HUDEP-2 (cell line): ENCODE measurements around the gene TMEM108.

Source experiments
- DNase-seq, 76 experiments: peaks; one replicate each; lab custom pipeline; 2025; ENCODE audit not compliant: unreplicated experiment in 76 of 76; lab: John Stamatoyannopoulos, UW

The TMEM108 gene

DNA sequence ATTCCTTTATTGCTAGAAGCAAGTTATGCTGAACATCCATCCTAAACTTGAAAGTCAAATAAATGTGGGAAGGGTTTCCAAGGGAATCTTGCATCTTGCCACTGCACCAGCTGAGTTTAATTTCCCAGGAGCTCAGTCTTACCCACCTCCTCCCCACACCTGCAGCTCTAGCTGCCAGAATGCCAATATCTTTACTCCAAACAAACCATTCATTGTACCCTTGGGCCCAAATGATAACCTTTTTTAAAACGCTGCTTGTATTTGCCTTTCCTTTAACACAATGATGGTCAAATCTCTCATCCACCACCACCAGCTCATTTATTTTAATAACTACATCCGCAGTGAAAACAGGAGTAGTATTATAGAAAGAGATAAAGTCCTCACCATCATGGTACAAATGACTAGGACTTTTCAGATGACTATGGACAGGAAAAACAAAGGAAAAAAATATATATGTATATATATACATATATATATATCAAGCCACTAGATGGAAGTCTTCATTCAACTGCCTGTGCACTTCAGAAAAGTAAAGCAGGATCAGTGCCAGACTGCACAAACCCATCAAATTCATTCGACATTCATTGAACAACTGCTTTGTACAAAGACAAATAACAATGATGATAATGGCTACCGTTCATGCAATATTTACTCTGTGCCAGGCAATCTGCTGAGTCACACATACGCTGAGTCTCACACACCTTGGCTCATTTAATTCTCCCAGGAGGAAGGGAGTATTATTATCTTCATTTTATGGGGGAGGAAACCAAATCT lies 405.6 kb downstream of the TMEM108 start:
- no peak for DNase-seq

DNA sequence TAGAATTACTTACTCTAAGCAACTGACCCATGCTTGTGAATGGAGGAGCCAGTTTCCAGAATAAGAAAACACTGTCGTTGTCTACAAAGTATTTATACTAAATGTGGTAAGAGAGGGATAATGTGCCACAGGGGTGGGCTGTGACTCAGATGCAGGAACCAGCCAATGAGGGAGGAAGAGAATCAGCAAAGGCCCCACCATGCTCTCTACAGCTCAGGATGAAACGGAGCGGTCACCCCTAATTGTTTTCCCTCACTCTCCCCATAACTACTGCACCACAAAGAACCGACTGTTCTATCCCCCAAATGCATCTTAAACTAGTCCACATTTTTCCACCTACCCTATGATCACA lies 406.2 kb downstream of the TMEM108 start:
- no peak for DNase-seq

DNA sequence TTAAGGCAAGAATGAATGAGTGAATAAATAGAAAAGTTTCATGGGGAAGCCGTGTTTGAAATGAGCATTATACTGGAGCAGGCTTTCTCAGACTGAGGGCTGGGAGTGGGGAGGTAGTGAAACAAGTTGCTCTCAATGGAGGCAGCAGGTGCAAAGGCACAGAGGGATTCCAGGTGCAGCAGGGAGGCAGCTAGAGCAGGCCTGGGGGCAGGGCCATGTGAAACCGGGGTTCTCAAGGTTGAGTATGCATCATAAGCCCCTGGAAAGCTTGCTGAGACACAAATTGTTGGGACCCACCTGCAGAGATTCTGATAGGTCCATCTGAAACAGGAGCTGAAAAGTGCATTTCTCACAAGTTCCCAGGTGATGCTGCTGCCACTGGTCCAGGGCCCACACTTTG lies 406.9 kb downstream of the TMEM108 start:
- no peak for DNase-seq
